DND-41 (cell line): ENCODE data around the gene ERAP2.

Source experiments
- EZH2 ChIP-seq: IDR thresholded peaks from 3 replicates; pipeline ENCODE4 v1.6.1; 2012; ENCODE audit warnings: borderline replicate concordance, low read depth, mild to moderate bottlenecking, moderate library complexity, low read length, inconsistent platforms; ENCODE audit not compliant: severe bottlenecking
- TF ChIP-seq, protein P1 (sequence below): IDR thresholded peaks from 2 replicates; pipeline ENCODE4 v1.5.1; 2012; ENCODE audit warnings: borderline replicate concordance, low read length, moderate library complexity, mild to moderate bottlenecking; ENCODE audit not compliant: poor library complexity, severe bottlenecking; ENCODE audit errors: extremely low read depth

DNA sequence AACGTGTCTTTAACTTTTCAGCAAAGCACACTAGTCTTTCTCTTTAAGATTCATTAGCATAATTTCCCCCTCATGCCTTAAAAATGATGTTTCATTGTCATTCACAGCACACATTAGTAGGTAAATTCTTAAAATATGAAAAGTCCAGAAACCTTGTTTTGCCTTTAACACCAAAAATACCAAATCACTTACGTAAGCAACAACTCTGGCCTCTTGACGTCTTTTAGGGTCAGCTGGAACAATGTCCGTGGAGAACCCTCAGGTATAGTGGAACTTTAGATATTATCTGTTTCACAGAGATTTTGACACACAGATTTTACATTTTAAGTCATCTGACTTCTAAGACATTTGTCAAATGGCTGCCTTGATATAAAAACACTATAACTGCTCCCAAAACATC is 90.5 kb downstream of the ERAP2 start:
- TF ChIP-seq, protein P1, sequence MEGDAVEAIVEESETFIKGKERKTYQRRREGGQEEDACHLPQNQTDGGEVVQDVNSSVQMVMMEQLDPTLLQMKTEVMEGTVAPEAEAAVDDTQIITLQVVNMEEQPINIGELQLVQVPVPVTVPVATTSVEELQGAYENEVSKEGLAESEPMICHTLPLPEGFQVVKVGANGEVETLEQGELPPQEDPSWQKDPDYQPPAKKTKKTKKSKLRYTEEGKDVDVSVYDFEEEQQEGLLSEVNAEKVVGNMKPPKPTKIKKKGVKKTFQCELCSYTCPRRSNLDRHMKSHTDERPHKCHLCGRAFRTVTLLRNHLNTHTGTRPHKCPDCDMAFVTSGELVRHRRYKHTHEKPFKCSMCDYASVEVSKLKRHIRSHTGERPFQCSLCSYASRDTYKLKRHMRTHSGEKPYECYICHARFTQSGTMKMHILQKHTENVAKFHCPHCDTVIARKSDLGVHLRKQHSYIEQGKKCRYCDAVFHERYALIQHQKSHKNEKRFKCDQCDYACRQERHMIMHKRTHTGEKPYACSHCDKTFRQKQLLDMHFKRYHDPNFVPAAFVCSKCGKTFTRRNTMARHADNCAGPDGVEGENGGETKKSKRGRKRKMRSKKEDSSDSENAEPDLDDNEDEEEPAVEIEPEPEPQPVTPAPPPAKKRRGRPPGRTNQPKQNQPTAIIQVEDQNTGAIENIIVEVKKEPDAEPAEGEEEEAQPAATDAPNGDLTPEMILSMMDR = no peak
- no peak for TF ChIP-seq EZH2
